Astrocyte of the cerebellum (primary cell): ENCODE data around the gene HDDC2.

Experiments
- DNase-seq: peaks from one replicate; pipeline ENCODE4 v3.0.0-alpha.2; 2011; ENCODE audit warnings: low read depth
- H3K4me3 ChIP-seq: 2 replicates; pipeline ENCODE4 v1.5.1; 2011; ENCODE audit warnings: mild to moderate bottlenecking, low read depth, low read length, moderate library complexity
- CTCF ChIP-seq: IDR thresholded peaks from 2 replicates; pipeline ENCODE4 v1.5.1; 2012; ENCODE audit warnings: low read length, low read depth, moderate library complexity, mild to moderate bottlenecking; ENCODE audit errors: missing control alignments
- in situ Hi-C: cut with HindIII; loops from 2 replicates; pipeline ENCODE4 v1.10.0; 2017; ENCODE audit warnings: low sequenced_read_pairs

The HDDC2 gene

GRCh38 chr6:125227244-125227643, 74.5 kb downstream of the HDDC2 start:
- DNase-seq: no peak
- no peak for TF ChIP-seq CTCF

More at GRCh38 chr6:125227244-125227643, 74.5 kb downstream of the HDDC2 start:
- in situ Hi-C loops: no loop called here
- no peak overlapping the region for H3K4me3 ChIP-seq
